SK-MEL-5 (cell line): Measurements from ENCODE around the gene LIM2. TPM values are rescaled to one million over a fixed set of nuclear protein-coding genes. Genes with fewer than 3 reads are reported as not detected.
"Not testable (repeated sequence)": the region's sequence is repeated elsewhere in the genome, so short reads cannot be mapped to it uniquely, and the experiment has no call there.

ENCODE experiments used
- DNase-seq: peaks from one replicate; pipeline ENCODE4 v3.0.0-alpha.2; 2016; ENCODE audit warnings: low read depth, low spot score
- in situ Hi-C: cut with HindIII; loops from 2 replicates; pipeline ENCODE4 v1.10.0; 2016; ENCODE audit warnings: low sequenced_read_pairs, high pct_unique_total_duplicates, low pct_unique_long_range_greater_than_20kb
- total RNA-seq: library from RNA; depleted of rRNA; stranded (reverse); fragments of >200 nt; shearing (Covaris generic); gene quantifications from 2 replicates; pipeline ENCODE4 v1.2.3, GENCODE V29; 2014

Gene LIM2
- total RNA-seq, 1 experiment from 2014 or later, result not detected

DNA sequence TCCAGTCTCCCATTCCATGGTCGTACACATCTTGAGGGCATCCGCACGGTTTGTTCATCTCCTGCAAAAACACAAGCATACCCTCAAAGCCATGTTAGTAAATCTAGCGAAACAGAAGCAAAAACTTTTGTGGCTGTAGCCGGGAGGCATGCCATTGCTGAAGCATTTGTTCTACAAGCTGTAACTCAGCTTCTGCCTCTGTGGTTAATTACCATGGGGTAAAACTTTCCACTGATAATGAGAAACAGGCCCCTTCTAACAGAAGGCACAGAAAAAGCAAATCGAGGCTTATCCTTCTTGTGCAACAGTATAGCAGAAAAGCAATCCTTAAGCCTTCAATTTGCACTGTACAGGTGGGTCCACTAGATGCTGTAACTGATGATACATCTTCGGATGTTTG is 12.2 kb upstream of the LIM2 start:
- in situ Hi-C loops, DNase-seq: not testable (repeated sequence)

DNA sequence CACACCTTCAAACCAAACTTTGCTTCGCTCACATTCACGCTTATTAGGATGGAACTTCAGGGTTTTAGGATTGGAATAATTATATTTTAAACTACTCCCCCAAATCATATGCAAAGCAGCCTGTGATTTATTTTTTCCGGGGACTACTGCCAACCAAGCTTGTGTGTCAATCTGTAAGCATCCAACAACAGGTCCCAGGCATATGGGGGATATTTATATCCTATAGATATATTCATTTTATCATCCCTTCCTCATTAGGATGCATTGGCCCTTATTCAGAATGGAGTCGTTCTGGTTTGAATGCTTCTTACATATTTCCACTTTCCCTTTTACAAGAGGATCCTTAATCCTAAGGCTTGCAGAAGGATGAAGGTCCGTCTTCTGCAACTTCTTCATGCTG is 11.5 kb upstream of the LIM2 start:
- in situ Hi-C loops, result no loop called here
- no peak for DNase-seq

GRCh38 chr19:51398096-51398704 is 10.4 kb upstream of the LIM2 start:
- DNase-seq, result peak; percentile 59
- in situ Hi-C loops, result no loop called here

GRCh38 chr19:51397453-51397852 is 9.7 kb upstream of the LIM2 start:
- DNase-seq, in situ Hi-C loops: not testable (repeated sequence)

- in situ Hi-C loops, result no loop called here
- DNase-seq, result no peak
These were observed 8.4 kb upstream of the LIM2 start for GRCh38 chr19:51396175-51396574.

DNA sequence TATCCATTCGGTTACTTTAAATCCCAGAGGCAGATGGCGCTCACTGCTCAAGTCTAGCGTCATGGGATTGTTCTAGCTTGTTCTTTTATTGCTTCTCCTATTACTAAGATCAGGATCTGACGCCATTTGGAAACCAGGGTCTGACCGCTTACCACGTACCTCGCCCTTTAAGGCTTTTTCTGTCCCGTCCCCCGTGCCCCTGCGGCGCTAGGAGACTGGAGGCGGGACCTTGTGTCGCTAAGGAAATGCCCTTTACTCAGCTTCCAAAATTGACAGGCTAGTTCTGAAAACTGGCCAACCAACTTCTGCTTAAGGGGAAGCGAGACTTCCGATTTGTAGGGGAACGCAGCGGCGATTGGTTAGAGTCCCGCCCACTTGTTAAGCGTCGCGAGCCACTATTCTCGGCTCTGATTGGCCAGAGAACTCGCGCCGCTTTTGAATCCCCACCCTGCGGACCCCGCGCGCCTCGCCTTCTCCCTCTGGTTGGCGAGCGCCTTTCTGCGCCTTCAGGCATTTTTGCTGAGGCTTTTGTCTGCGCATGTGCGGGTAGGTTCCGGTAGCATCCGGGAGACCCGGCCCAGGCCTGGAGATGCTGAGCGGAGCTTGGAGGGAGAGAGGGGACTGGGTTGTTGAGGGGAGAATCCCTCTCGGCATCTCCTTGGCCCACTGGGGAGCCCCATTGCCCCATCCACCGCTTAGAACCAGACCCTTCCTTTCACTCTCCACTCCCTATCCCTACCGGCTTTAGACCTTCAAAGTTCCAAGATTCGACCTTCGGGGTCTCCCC is 6.5 kb upstream of the LIM2 start:
- peak; percentile 99 for DNase-seq
- in situ Hi-C loops, result no loop called here

GRCh38 chr19:51392701-51393100 is 4.9 kb upstream of the LIM2 start:
- DNase-seq, result no peak
- in situ Hi-C loops, result no loop called here

- in situ Hi-C loops, result no loop called here
- no peak for DNase-seq
These were observed 3.4 kb upstream of the LIM2 start for GRCh38 chr19:51391073-51391611.

DNA sequence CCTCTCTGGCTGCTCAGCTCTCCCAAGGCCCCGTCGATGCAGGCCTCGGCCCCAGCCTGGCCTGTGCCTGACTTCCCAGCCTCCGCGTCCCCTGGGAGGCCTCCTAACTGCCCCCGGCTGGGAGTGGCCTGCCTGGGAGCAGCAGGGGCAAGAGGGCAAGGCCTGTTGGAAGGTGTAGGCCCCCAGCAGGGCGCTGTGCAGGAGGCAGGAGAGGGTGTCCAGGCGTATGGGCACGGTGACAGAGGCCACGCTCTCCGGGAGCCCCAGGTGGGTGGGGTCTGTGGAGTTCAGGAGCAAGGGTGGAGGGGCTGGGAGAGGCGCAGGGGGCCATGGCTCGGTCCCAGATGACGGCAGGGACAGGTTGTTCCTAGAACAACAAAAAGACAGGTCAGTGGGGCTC is 1.4 kb upstream of the LIM2 start:
- in situ Hi-C loops, result no loop called here
- DNase-seq, result no peak

DNA sequence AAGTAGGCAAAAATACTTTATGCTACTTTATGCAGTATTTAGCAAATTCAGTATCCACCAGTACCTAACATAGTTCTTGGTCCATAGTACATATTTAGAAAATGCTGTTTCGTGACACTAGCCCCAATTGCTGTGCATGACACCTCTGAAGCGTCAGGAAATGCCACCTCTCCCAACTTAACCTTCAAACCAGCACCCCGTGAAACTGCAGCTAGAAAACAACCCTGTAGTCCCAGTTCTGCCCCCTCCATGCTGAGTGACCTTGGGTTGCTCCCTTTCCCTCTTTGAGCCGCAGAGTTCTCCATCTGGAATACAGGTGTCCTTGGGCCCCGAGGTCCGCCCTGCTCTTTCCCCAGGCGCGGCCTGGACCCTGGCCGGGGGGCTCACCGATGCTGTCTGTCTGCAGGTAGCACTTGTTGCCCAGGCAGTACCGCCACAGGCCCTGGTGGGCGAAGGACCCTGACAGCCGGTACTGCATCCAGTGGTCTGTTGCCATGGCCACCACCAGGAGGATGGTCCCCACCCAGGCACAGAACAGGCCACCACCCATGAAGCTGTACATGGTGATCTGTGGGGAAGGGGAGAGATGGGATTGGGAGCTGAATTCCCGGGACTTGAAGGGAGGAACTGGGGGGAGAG is 773 bp downstream of the LIM2 start:
- no peak for DNase-seq
- in situ Hi-C loops, result no loop called here

DNA sequence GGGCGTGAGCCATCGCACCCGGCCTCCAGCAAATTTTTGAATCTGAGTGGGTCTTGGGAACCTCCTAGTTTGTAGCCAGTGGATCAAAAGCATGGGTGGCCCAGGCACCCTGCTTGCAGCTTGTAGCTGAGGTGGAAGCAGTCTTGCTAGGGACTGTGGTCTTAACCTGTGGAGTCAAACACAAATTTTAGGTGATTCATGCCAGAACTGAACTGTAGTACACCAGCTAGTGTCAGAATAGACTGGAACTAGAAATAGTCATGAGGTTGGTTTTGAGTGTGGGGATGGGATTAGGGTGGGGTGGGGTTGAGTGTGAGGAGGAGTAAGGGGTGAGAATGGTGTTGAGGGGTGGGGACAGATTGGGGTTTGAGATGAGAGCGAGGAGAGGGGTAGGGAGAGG is 5.8 kb downstream of the LIM2 start:
- in situ Hi-C loops, result no loop called here
- no peak for DNase-seq

- DNase-seq, result no peak
- in situ Hi-C loops, result no loop called here
These were observed 7.4 kb downstream of the LIM2 start for GRCh38 chr19:51380379-51380778.

- in situ Hi-C loops, result no loop called here
- no peak for DNase-seq
These were observed 10.4 kb downstream of the LIM2 start for GRCh38 chr19:51377422-51377821.

GRCh38 chr19:51375504-51376221 is 12.1 kb downstream of the LIM2 start:
- in situ Hi-C loops, result no loop called here
- no peak for DNase-seq

- in situ Hi-C loops, result no loop called here
- no peak for DNase-seq
These were observed 14.9 kb downstream of the LIM2 start, which contains the start of gene NKG7 for GRCh38 chr19:51372649-51373504. NKG7 (minus strand) TSS chr19:51372654; CDS start chr19:51372535, 119 bp downstream.

- no peak for DNase-seq
- in situ Hi-C loops, result no loop called here
These were observed 15.6 kb downstream of the LIM2 start for GRCh38 chr19:51372021-51372648.
